Esophagus muscularis mucosa (tissue), 4 donors: ENCODE data around the gene LMOD1.

Source experiments
- EP300 ChIP-seq: sonication (generic); formaldehyde crosslinking; IDR thresholded peaks from one replicate; pipeline ENCODE4 v1.6.1; 2017; ENCODE audit warnings: antibody characterized with exemption
- POLR2A ChIP-seq: fragments of 450-650 bp; IDR thresholded peaks from one replicate; pipeline ENCODE4 v1.6.1; 2017; ENCODE audit warnings: antibody characterized with exemption, moderate library complexity, mild to moderate bottlenecking, low read depth
- POLR2AphosphoS5 ChIP-seq, 2 donors: sonication (generic); formaldehyde crosslinking; IDR thresholded peaks; one replicate each; pipeline ENCODE4 v1.6.1; 2017; ENCODE audit warnings: antibody characterized with exemption in 2 of 2
- TF ChIP-seq, protein P1 (sequence below), 3 experiments: fragments of 200-600 bp in 2 of 3; fragments of 450-650 bp in 1 of 3; sonication (generic) in 2 of 3; IDR thresholded peaks; one replicate each; pipeline ENCODE4 v1.5.1; 2017 to 2019; ENCODE audit warnings: antibody characterized with exemption in 3 of 3, mild to moderate bottlenecking in 2 of 3, moderate library complexity in 1 of 3

DNA sequence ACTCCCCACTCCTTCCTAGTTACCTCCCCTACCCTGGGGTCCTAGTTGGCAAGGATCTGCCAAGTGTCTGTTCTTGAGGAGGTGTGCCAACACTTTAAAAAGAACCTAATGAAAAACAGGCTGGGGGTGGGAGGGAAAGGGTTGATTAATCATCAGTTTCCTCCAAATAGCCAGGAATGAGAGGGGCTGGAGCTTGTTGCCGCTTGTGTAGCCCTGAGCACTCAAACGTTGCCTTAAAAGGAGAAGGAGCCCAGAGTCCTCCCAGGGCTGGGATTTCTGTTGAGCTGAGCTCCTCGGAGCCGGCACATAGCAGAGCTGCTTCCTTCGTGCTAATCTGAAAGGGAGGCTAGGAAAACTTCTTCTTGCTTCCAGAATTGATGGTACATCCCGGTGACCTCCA, 41.8 kb downstream of the LMOD1 start:
- TF ChIP-seq, protein P1, sequence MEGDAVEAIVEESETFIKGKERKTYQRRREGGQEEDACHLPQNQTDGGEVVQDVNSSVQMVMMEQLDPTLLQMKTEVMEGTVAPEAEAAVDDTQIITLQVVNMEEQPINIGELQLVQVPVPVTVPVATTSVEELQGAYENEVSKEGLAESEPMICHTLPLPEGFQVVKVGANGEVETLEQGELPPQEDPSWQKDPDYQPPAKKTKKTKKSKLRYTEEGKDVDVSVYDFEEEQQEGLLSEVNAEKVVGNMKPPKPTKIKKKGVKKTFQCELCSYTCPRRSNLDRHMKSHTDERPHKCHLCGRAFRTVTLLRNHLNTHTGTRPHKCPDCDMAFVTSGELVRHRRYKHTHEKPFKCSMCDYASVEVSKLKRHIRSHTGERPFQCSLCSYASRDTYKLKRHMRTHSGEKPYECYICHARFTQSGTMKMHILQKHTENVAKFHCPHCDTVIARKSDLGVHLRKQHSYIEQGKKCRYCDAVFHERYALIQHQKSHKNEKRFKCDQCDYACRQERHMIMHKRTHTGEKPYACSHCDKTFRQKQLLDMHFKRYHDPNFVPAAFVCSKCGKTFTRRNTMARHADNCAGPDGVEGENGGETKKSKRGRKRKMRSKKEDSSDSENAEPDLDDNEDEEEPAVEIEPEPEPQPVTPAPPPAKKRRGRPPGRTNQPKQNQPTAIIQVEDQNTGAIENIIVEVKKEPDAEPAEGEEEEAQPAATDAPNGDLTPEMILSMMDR (IDR thresholded peaks at IDR 0.05): no peak
- TF ChIP-seq EP300 (peak; percentile 46), POLR2A (no peak), POLR2AphosphoS5 (IDR thresholded peaks at IDR 0.05) (peak; percentile 81 to 86)
